Uterus (tissue), 4 donors: ENCODE data around the gene ASMTL. TPM values are rescaled to one million over a fixed set of nuclear protein-coding genes. Genes with fewer than 3 reads are reported as not detected.

Experiments
- DNase-seq, 2 donors: peaks; one replicate each; pipeline ENCODE4 v3.0.0-alpha.2; 2019 to 2020
- H3K27ac ChIP-seq, 2 donors: fragments of 200-600 bp; sonication (generic); 1 replicate in 1 of 2; 2 replicates in 1 of 2; pipeline ENCODE4 v1.5.1; 2016 to 2018
- H3K27me3 ChIP-seq, 2 donors: fragments of 200-600 bp; sonication (generic); one replicate each; pipeline ENCODE4 v1.5.1; 2018 to 2019; ENCODE audit warnings: control low read depth in 1 of 2
- H3K36me3 ChIP-seq, 2 donors: fragments of 200-600 bp; sonication (generic); one replicate each; pipeline ENCODE4 v1.5.1; 2019; ENCODE audit warnings: control low read depth in 1 of 2
- H3K4me1 ChIP-seq, 2 donors: fragments of 200-600 bp; sonication (generic); one replicate each; pipeline ENCODE4 v1.5.1; 2018 to 2019; ENCODE audit warnings: control low read depth in 1 of 2
- H3K4me3 ChIP-seq, 2 donors: fragments of 200-600 bp; sonication (generic); 1 replicate in 1 of 2; 2 replicates in 1 of 2; pipeline ENCODE4 v1.5.1; 2018 to 2019; ENCODE audit warnings: mild to moderate bottlenecking in 1 of 2
- H3K9me3 ChIP-seq, 2 donors: fragments of 200-600 bp; sonication (generic); one replicate each; pipeline ENCODE4 v1.5.1; 2019; ENCODE audit warnings: control low read depth in 1 of 2
- POLR2A ChIP-seq, 2 donors: fragments of 450-650 bp; IDR thresholded peaks; one replicate each; pipeline ENCODE4 v1.6.1; 2016; ENCODE audit warnings: antibody characterized with exemption in 2 of 2, mild to moderate bottlenecking in 1 of 2, moderate library complexity in 1 of 2
- intact Hi-C: fragments of 100-400 bp; cut with DNase I; formaldehyde crosslinking; loops from one replicate; pipeline ENCODE4 v1.15.1; 2023; ENCODE audit warnings: low total_unique reads
- total RNA-seq, 4 donors: library from RNA; depleted of rRNA in 3 of 4; stranded (reverse); fragments of >200 nt in 3 of 4; gene quantifications; one replicate each; pipeline versions ENCODE4 v1.1.0 to v1.2.4, GENCODE V29; 2014 to 2023
- TF ChIP-seq, protein P1 (sequence below), 4 experiments: fragments of 200-600 bp in 2 of 4; fragments of 450-650 bp in 2 of 4; sonication (generic) in 2 of 4; IDR thresholded peaks; one replicate each; pipeline ENCODE4 v1.5.1; 2016 to 2019; ENCODE audit warnings: antibody characterized with exemption in 4 of 4, mild to moderate bottlenecking in 2 of 4, moderate library complexity in 1 of 4
- donor health status: DM: yes; HTN: yes; CAD: no.

ASMTL gene
- total RNA-seq, 4 donors from 2014 or later = 6.4 to 43.5 (median 11.1) TPM

DNA sequence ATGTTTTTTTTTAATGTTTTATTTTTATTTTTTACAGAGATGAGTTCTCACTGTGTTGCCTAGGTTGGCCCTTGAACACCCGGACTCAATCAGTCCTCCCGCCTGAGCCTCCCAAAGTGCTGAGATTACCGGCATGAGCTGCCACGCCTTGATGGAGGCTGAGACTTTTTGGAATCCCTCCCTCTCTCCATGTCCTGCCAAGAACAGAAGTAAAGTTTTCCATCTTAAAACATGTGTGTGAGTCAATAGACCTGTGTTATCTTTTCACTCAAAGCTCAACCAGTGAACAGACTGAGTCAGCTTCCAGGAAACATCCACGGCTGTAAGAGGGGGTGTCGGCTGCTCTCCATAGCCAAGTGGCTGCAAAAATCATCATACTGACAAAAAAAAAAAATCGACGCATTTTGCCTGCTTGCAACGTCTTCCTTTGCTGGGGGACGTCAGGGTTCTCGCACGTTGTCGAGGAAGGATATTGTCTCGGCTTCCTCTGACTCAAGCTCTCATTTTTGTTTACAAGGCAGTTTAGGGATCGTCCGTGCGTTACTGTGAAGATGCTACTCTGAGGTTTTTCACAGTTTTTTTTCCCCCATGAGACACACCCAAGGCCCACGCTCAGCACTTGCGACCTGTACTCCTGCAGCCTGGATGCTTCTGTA lies 10.0 kb upstream of the ASMTL start:
- Histone ChIP-seq H3K27ac (no peak overlapping the region), H3K36me3 (no peaks in the 10 kb centered on the region), H3K9me3 (no peaks in the 10 kb centered on the region), H3K4me3 (no peak overlapping the region), H3K27me3 (no peaks in the 10 kb centered on the region), H3K4me1 (no peaks in the 10 kb centered on the region)
- TF ChIP-seq POLR2A (IDR thresholded peaks at IDR 0.05) = no peak
- TF ChIP-seq, protein P1, sequence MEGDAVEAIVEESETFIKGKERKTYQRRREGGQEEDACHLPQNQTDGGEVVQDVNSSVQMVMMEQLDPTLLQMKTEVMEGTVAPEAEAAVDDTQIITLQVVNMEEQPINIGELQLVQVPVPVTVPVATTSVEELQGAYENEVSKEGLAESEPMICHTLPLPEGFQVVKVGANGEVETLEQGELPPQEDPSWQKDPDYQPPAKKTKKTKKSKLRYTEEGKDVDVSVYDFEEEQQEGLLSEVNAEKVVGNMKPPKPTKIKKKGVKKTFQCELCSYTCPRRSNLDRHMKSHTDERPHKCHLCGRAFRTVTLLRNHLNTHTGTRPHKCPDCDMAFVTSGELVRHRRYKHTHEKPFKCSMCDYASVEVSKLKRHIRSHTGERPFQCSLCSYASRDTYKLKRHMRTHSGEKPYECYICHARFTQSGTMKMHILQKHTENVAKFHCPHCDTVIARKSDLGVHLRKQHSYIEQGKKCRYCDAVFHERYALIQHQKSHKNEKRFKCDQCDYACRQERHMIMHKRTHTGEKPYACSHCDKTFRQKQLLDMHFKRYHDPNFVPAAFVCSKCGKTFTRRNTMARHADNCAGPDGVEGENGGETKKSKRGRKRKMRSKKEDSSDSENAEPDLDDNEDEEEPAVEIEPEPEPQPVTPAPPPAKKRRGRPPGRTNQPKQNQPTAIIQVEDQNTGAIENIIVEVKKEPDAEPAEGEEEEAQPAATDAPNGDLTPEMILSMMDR (IDR thresholded peaks at IDR 0.05) = no peak
- DNase-seq = peak in 1 of 2 donors; percentile 13
- intact Hi-C loops = no loop called here

DNA sequence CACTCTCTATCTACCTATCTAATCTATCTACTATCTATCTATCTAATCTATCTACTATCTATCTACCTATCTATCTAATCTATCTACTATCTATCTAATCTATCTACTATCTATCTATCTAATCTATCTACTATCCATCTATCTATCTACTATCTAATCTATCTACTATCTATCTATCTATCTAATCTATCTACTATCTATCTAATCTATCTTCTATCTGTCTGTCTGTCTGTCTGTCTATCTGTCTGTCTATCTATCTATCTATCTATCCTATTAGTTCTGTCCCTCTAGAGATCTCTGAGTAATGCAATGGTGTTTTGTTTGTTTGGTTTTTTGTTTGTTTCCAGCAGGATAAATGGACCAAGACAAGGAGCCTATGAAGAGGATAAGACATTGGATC lies 9.4 kb upstream of the ASMTL start:
- Histone ChIP-seq H3K36me3 (no peaks in the 10 kb centered on the region), H3K4me1 (no peaks in the 10 kb centered on the region), H3K27ac (no peak overlapping the region), H3K27me3 (no peaks in the 10 kb centered on the region), H3K4me3 (no peak overlapping the region), H3K9me3 (no peaks in the 10 kb centered on the region)
- intact Hi-C loops = no loop called here
- TF ChIP-seq, protein P1 (IDR thresholded peaks at IDR 0.05) = no peak
- TF ChIP-seq POLR2A (IDR thresholded peaks at IDR 0.05) = no peak
- DNase-seq = no peak

DNA sequence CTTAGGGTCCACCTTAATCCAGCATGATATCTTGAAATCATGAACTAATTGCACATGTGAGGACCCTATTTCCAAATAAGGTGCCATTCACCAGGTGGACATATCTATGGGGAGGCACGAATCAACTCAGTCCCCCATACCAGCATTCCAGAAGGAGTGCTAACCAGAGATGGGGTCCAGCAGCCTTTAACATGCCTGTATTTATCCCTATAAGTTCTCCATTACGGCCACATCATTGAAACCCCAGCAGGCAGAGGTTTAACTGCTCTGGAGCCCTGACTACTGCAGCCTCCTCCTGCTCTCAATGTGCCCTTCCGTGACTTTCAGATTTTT lies 3.2 kb upstream of the ASMTL start:
- Histone ChIP-seq H3K27ac (no peak overlapping the region), H3K27me3 (no peaks in the 10 kb centered on the region), H3K9me3 (no peaks in the 10 kb centered on the region), H3K4me1 (peaks cover 0 to 10% of the 10 kb centered on the region in 2 donors), H3K36me3 (no peaks in the 10 kb centered on the region), H3K4me3 (no peak overlapping the region)
- no peak for TF ChIP-seq POLR2A (IDR thresholded peaks at IDR 0.05)
- TF ChIP-seq, protein P1 (IDR thresholded peaks at IDR 0.05) = no peak
- intact Hi-C loops = no loop called here
- DNase-seq = no peak

DNA sequence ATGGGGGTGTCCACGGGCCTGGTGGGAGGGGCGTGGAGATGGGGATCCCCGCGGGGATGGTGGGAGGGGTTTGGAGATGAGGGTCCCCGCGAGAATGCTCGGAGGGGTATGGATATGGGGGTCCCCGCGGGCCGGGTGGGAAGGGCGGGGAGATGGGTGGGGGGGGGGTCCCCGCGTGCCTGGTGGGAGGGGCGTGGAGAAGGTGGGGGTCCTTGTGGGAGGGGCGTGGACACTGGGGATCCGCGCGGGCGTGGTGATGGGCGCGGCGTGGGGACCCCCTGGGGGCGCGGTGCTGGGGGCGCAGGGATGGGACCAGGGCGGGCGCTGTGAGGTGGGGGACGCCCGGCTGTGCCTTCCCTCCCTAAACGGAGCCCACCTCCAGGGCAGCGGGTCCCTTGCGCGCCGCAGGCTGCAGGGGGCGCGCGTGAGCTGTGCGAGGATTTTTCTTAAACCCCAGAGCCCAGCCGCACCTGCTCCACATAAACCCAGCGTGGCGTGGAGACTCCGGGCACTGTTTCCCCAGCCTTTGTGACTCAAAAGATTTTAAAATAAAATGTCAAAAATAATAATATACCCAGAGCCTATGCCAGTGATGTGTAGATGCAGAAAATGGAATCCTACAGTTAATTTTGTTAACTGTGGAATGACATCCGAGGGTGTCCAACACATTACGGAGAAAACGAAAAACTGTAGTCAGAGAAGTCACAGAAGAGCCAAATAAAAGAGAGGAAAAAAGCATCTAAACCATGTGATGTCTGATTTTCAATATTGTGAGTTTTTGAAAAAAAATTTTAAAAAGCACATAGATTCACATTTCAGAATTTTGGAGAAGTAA lies 1.5 kb upstream of the ASMTL start:
- Histone ChIP-seq H3K4me1 (peaks cover 3 to 10% of the 10 kb centered on the region in 2 donors), H3K4me3 (peak overlapping the region; percentile 36 to 86), H3K36me3 (no peaks in the 10 kb centered on the region), H3K9me3 (no peaks in the 10 kb centered on the region), H3K27ac (peak overlapping the region; percentile 59 to 97), H3K27me3 (no peaks in the 10 kb centered on the region)
- TF ChIP-seq, protein P1 (IDR thresholded peaks at IDR 0.05) = peak; percentile 89 to 99 (median 95)
- no peak for TF ChIP-seq POLR2A (IDR thresholded peaks at IDR 0.05)
- intact Hi-C loops = loop anchor here (5.0 kb wide), 2 partner anchors 62 to 138 kb away; partner anchors contain the start of genes AKAP17A and SLC25A6
- DNase-seq = peak; percentile 82 to 90

DNA sequence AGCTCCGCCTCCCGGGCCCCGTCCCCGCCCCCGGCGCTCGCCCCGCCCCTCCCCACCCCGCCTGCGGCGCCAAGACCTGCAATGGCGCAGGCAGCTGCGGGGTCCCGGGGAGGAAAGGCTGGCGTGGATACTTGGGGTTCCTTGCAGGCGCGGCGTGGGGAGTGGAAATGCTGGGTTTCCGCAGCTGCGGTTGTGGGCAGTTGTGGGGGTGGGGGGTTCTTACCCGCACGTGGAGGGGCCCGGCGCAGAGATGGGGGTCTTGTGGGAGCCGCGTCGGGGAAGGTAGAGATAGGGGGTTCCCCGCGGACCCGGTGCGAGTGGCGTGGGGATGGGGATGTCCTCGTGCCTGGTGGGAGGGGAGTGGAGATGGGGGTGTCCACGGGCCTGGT lies 680 bp upstream of the ASMTL start:
- intact Hi-C loops = loop anchor here (5.0 kb wide), 2 partner anchors 61 to 139 kb away; partner anchors contain the start of genes AKAP17A and SLC25A6
- H3K4me1 ChIP-seq = peaks cover 3 to 10% of the 10 kb centered on the region in 2 donors
- peak in 1 of 2 donors; percentile 51 for TF ChIP-seq POLR2A (IDR thresholded peaks at IDR 0.05)
- TF ChIP-seq, protein P1 (IDR thresholded peaks at IDR 0.05) = no peak
- no peaks in the 10 kb centered on the region for H3K36me3 ChIP-seq
- no peaks in the 10 kb centered on the region for H3K9me3 ChIP-seq
- DNase-seq = no peak
- H3K4me3 ChIP-seq = peak overlapping the region; percentile 55 to 86
- H3K27me3 ChIP-seq = no peaks in the 10 kb centered on the region
- H3K27ac ChIP-seq = peak overlapping the region; percentile 78 to 97
